GM21447 (cell line): ENCODE measurements around the gene CYP2E1.
"Not testable (repeated sequence)": the region's sequence is repeated elsewhere in the genome, so short reads cannot be mapped to it uniquely, and the experiment has no call there.

Experiments
- ATAC-seq: cut with Tn5 transposase; IDR thresholded peaks from one replicate; pipeline ENCODE4 v1.9.1; 2021; ENCODE audit not compliant: unreplicated experiment

CYP2E1 gene

GRCh38 chr10:133568831-133569527 lies 41.8 kb downstream of the CYP2E1 start:
- ATAC-seq: not testable (repeated sequence)

DNA sequence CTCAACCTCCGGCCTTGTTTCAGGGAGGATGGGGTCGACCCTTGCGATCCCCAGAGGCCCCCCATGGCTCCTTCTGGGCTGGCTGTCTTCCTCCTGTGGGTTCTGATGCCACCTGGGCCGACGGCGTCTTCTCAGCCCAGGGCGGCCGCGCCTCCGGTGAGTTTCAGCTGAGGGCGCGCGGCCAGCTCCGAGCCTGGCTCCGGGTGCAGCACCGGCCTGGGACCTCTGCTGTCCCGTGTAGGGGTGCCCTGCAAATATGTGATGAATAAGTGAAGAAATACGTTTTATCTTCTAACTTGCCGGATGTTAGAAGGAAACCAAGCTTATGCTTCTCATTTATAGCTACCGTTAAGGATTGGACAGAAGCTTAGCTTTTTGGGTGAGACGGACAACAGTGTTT lies 42.6 kb downstream of the CYP2E1 start:
- ATAC-seq: not testable (repeated sequence)

DNA sequence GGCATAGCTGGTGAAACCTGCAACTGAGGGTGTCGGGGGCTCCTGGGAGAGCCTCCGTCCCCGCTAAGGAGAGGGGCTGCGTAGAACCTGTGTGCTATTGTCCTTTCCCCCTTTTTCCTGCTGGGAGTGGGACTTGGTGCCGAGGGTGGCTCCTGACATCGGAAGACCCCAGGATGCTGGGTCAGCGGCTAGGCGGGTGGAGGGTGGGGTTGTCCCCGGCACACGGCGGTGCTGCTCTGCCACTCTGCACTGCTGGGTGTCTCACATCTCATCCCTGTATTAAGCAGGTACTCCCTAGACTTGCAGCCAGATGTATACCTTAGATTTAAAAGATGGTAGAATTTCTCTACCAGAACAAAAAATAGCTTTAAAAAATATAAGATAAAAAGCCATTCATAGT lies 44.9 kb downstream of the CYP2E1 start:
- ATAC-seq: not testable (repeated sequence)

GRCh38 chr10:133573460-133573859 lies 46.3 kb downstream of the CYP2E1 start:
- ATAC-seq: not testable (repeated sequence)

DNA sequence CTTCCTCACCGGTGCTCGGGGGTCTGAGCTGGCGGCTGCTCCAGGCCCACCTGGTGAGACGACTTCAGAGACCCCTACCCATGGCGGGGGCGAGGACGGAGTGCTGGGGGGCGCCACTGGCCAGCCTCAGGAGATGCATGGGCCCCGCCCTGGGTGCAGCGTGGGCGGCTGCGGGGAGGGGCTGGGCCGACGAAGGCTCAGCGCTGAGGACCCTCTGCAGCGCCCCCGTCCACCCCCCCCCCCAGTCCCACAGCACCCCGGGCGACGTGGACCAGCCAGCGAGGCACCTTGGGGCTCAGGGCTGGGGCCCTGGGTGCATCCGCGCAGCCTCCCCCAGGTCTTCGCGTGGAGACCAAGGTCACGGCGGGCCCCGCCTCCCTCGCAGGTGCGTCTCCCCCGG lies 49.9 kb downstream of the CYP2E1 start:
- not testable (repeated sequence) for ATAC-seq
